H1 (cell line): ENCODE data around the gene KCNMB2. TPM values are rescaled to one million over a fixed set of nuclear protein-coding genes. Genes with fewer than 3 reads are reported as not detected.

Source experiments
- BCL11A ChIP-seq, 2 experiments: IDR thresholded peaks; one replicate each; pipeline ENCODE4 v1.6.1; 2011; ENCODE audit warnings: low read depth in 2 of 2, low read length in 2 of 2, mild to moderate bottlenecking in 2 of 2
- GTF2F1 ChIP-seq: IDR thresholded peaks from 2 replicates; pipeline ENCODE4 v1.6.1; 2012; ENCODE audit warnings: low read depth, low read length, improper control_type of control experiment, borderline replicate concordance
- SIX5 ChIP-seq: IDR thresholded peaks from 2 replicates; pipeline ENCODE4 v1.6.1; 2011; ENCODE audit warnings: mild to moderate bottlenecking, low read depth, low read length
- TCF12 ChIP-seq: IDR thresholded peaks from 2 replicates; pipeline ENCODE4 v1.6.1; 2011; ENCODE audit warnings: low read depth, mild to moderate bottlenecking, low read length
- polyA plus RNA-seq, 7 experiments: library from polyadenylated mRNA; depleted of rRNA in 3 of 7; stranded (reverse) in 5 of 7; unstranded in 2 of 7; fragments of >200 nt in 5 of 7; fragments of 200-250 nt in 2 of 7; gene quantifications; 1 replicate in 5 of 7; 2 replicates in 1 of 7; 4 replicates in 1 of 7; pipeline versions ENCODE4 v1.2.1 to v1.2.3, GENCODE V29; 2011 to 2013; ENCODE audit warnings: missing spikeins in 2 of 7, mixed read lengths in 2 of 7
- total RNA-seq: library from RNA; stranded (reverse); fragmentation: NEBNext Ultra II Directional; extraction: Animal tissue kit (Norgen Biotek cat#: 25700); gene quantifications from 2 replicates; pipeline ENCODE4 v1.2.1, GENCODE V29; 2021

The KCNMB2 gene
- total and polyA plus RNA-seq, 2 of the 8 experiments (the other 6 are each of a cell fraction or from before 2014, with no cell fraction given) = not detected

DNA sequence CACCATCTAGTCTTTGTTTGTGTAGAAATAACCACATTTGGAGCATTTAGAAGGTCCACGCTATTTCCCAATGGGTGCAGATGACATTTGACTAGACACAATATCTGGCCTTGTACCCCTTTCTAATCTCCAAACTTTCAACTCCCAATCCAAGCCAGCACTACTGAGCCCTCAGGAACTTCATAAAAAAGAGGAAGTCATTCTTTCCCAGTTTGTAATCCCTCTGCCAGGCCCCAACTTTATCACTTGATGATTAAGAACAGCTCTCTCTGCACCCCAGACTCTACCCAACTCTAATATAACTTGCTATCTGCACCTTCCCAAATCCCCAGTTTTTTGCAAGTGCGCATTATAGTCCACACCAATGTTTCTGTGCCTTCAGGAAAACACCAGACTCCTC, 170.2 kb downstream of the KCNMB2 start (continued):
- TF ChIP-seq GTF2F1 (no peak), TCF12 (no peak), SIX5 (no peak), BCL11A (IDR thresholded peaks at IDR 0.05; ENCODE audit: low read depth in 2 of 2, low read length in 2 of 2) (no peak)
- TF ChIP-seq, all 59 proteins: peak for 0
